HG03108 (cell line): ENCODE results near the gene PLD5.
"Not testable (repeated sequence)": the region's sequence is repeated elsewhere in the genome, so short reads cannot be mapped to it uniquely, and the experiment has no call there.

Experiments used
- ATAC-seq: cut with Tn5 transposase; IDR thresholded peaks from one replicate; pipeline ENCODE4 v1.9.1; 2021; ENCODE audit warnings: moderate library complexity; ENCODE audit not compliant: unreplicated experiment

PLD5 gene

DNA sequence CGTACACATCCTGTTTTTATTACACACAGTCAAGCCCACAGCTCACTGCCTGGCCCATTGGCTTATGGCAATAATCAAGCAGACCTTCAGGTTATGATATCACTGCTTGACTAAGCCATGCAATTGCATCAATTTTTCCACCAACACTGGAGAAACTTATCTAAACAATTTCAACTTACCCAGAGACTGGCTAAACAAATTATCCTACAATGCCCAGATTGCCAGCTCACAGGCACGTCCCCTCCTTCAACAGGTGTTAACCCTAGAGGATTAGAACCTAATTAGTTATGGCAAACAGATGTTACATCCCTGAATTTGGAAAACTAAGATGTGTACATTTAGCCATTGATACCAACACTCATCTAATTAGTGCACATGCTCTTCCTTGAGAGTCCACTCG lies 310.0 kb downstream of the PLD5 start:
- not testable (repeated sequence) for ATAC-seq

GRCh38 chr1:242212961-242213360 lies 311.5 kb downstream of the PLD5 start:
- ATAC-seq: not testable (repeated sequence)

GRCh38 chr1:242212401-242212800 lies 312.1 kb downstream of the PLD5 start:
- no peak for ATAC-seq

DNA sequence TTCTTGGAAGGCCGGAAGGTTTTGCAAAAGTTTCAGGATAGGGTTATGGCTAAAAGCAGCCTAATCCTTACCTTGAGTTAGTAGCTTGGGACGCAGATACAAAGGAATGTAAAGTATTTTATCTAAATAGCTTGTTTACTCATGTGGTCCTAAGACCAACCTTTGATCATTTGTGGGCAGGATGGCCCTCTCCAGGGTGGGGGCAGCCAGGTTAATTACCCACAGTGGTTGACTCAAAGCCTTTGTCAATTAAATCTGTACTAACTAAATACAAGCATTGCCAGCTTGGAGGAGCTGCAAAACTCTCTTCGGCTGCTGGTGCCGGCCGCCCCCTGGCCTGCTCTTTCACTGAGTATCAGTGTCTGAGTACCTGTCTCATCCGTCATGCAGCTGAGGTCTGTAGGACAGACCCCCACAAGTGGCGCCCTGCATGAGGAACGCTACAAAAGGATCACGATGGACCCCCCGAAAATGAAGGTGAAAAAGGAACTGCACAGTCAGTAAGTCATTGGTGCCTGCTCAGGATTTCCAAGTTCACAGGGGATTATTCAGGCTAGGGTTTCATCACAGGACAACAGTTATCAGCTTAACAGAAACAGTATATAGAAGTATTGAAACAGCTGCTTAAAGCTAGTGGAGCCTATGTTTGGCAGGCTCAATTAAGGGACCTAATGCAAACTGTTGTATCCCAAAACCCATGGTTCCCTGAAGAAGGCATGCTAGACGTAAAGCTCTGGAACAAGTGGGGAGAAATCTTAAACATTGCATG lies 313.1 kb downstream of the PLD5 start:
- ATAC-seq: no peak

DNA sequence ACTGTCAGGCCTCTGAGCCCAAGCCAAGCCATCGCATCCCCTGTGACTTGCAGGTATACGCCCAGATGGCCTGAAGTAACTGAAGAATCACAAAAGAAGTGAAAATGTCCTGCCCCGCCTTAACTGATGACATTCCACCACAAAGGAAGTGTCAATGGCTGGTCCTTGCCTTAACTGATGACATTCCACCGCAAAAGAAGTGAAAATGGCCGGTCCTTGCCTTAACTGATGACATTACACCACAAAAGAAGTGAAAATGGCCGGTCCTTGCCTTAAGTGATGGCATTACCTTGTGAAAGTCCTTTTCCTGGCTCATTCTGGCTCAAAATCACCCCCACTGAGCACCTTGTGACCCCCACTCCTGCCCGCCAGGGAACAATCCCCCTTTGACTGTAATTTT lies 314.2 kb downstream of the PLD5 start:
- ATAC-seq: not testable (repeated sequence)

GRCh38 chr1:242209063-242209462 lies 315.4 kb downstream of the PLD5 start:
- no peak for ATAC-seq

- no peak for ATAC-seq
Measured at GRCh38 chr1:242208021-242208420, 316.5 kb downstream of the PLD5 start.

- ATAC-seq: no peak
Measured at GRCh38 chr1:242206994-242207393, 317.5 kb downstream of the PLD5 start.

GRCh38 chr1:242205622-242206489 lies 318.6 kb downstream of the PLD5 start:
- ATAC-seq: no peak

GRCh38 chr1:242203262-242203661 lies 321.2 kb downstream of the PLD5 start:
- ATAC-seq: no peak

DNA sequence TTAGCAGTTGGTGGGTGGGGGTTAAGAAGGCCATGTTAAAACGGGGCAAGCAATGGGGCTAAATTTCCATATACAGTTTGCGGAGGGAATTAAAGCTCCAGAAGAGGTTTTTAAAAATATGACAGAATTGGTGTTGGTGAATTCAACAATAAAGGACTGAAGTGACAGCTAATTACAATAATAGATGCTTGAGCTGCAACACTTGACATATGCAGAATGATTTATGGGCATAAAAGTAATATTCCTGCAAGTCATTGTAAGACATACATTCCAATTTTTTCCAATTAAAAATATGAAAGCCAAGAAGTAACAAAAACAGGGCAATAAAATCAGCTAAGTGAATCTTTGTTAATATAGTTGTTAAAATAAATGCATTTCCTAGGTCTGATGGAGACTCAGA lies 323.4 kb downstream of the PLD5 start:
- no peak for ATAC-seq

GRCh38 chr1:242199776-242200458 lies 324.6 kb downstream of the PLD5 start:
- no peak for ATAC-seq

GRCh38 chr1:242197907-242198820 lies 326.3 kb downstream of the PLD5 start:
- no peak for ATAC-seq

- no peak for ATAC-seq
Measured at GRCh38 chr1:242196914-242197313, 327.6 kb downstream of the PLD5 start.

GRCh38 chr1:242196101-242196500 lies 328.4 kb downstream of the PLD5 start:
- no peak for ATAC-seq

DNA sequence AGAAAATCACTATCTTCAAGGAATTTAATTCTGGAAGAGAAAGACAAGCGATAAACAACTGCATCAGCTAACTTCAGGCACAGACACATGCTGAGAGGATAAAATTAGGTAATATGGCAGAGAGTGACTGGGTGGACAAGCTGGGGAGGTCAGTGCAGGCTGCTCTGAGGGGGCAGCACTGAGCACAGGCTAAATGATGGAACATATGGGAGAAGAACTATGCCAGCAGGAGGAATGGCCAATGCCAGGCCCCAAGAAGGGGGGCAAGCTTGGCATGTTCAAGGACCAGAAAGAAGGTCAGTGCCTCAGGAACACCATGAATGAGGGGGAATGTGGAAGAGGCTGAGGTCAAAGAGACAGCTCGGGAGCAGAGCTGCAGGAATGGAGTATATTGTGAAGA lies 334.9 kb downstream of the PLD5 start:
- ATAC-seq: no peak

GRCh38 chr1:242187816-242188215 lies 336.7 kb downstream of the PLD5 start:
- peak; percentile 87 for ATAC-seq

DNA sequence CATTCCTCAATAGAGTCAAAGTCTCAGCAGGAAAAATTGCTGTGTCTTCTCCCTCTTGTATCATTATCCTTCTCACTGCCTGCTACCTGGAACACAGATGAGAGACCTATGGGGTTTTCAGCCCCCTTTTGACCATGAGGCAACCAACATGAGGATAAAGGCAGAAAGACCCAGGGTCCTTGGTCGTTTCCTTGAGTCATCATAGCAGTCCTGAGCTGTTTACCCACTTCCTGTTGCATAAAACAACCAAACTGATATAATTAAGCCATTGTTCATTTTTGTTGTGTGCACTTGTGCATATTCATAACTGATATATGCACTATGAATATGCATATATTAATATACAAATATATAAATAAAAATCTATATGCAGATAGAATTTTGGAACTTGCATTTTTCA lies 337.3 kb downstream of the PLD5 start:
- no peak for ATAC-seq

GRCh38 chr1:242185731-242186130 lies 338.8 kb downstream of the PLD5 start:
- no peak for ATAC-seq

GRCh38 chr1:242184955-242185354 lies 339.5 kb downstream of the PLD5 start:
- no peak for ATAC-seq
